ENCODE data around the gene RADIL. TPM values are rescaled to one million over a fixed set of nuclear protein-coding genes. Genes with fewer than 3 reads are reported as not detected.

Gene RADIL
- total and polyA plus RNA-seq, 4 donors: 0.25 to 15.0 (median 7.5) TPM

GRCh38 chr7:4888161-4888560, 4.6 kb upstream of the RADIL start:
- Histone ChIP-seq H3K9me3 (ENCODE audit: control insufficient read depth, low read length) (no peaks in the 10 kb centered on the region), H3K4me1 (ENCODE audit: control insufficient read depth in 1 of 2, insufficient read depth in 2 of 2, low read length in 2 of 2) (peaks cover 0 to 1% of the 10 kb centered on the region in 2 donors), H3K27me3 (ENCODE audit: control insufficient read depth in 1 of 2, insufficient read depth in 2 of 2, low read length in 1 of 2) (no peaks in the 10 kb centered on the region), H3K27ac (ENCODE audit: low read depth in 1 of 2, low read length in 2 of 2) (no peak overlapping the region), H3K4me3 (ENCODE audit: low read length in 2 of 2) (no peak overlapping the region), H3K36me3 (ENCODE audit: control insufficient read depth in 1 of 2, insufficient read depth in 2 of 2, low read length in 1 of 2) (no peaks in the 10 kb centered on the region)
- intact Hi-C loops (cut with DNase I): no loop called here
- ATAC-seq (ENCODE audit: low FRiP score) (no peak), DNase-seq (no peak)
- 27 to 39% methylated on average over 3 of the region's 3 CpGs for WGBS, 2 donors

GRCh38 chr7:4886671-4887070, 3.2 kb upstream of the RADIL start:
- WGBS, 2 donors: 74 to 82% methylated on average over 1 of the region's 1 CpG
- peaks cover 0 to 1% of the 10 kb centered on the region in 2 donors for H3K4me1 ChIP-seq (ENCODE audit: control insufficient read depth in 1 of 2, insufficient read depth in 2 of 2, low read length in 2 of 2)
- H3K27me3 ChIP-seq (ENCODE audit: control insufficient read depth in 1 of 2, insufficient read depth in 2 of 2, low read length in 1 of 2): no peaks in the 10 kb centered on the region
- no peaks in the 10 kb centered on the region for H3K36me3 ChIP-seq (ENCODE audit: control insufficient read depth in 1 of 2, insufficient read depth in 2 of 2, low read length in 1 of 2)
- no peak overlapping the region for H3K27ac ChIP-seq (ENCODE audit: low read depth in 1 of 2, low read length in 2 of 2)
- ATAC-seq (ENCODE audit: low FRiP score) (no peak), DNase-seq (no peak)
- intact Hi-C loops (cut with DNase I): no loop called here
- no peak overlapping the region for H3K4me3 ChIP-seq (ENCODE audit: low read length in 2 of 2)
- no peaks in the 10 kb centered on the region for H3K9me3 ChIP-seq (ENCODE audit: control insufficient read depth, low read length)

GRCh38 chr7:4885317-4885807, 1.8 kb upstream of the RADIL start:
- H3K4me3 ChIP-seq (ENCODE audit: low read length in 2 of 2): no peak overlapping the region
- ATAC-seq (ENCODE audit: low FRiP score): no peak
- H3K9me3 ChIP-seq (ENCODE audit: control insufficient read depth, low read length): no peaks in the 10 kb centered on the region
- no peak for DNase-seq
- H3K27me3 ChIP-seq (ENCODE audit: control insufficient read depth in 1 of 2, insufficient read depth in 2 of 2, low read length in 1 of 2): no peaks in the 10 kb centered on the region
- WGBS, 2 donors: 94 to 95% methylated on average over 7 of the region's 7 CpGs
- intact Hi-C loops (cut with DNase I): no loop called here
- H3K27ac ChIP-seq (ENCODE audit: low read depth in 1 of 2, low read length in 2 of 2): no peak overlapping the region
- no peaks in the 10 kb centered on the region for H3K36me3 ChIP-seq (ENCODE audit: control insufficient read depth in 1 of 2, insufficient read depth in 2 of 2, low read length in 1 of 2)
- H3K4me1 ChIP-seq (ENCODE audit: control insufficient read depth in 1 of 2, insufficient read depth in 2 of 2, low read length in 2 of 2): peaks cover 0 to 1% of the 10 kb centered on the region in 2 donors

- Histone ChIP-seq H3K9me3 (ENCODE audit: control insufficient read depth, low read length) (no peaks in the 10 kb centered on the region), H3K27ac (ENCODE audit: low read depth in 1 of 2, low read length in 2 of 2) (no peak overlapping the region), H3K36me3 (ENCODE audit: control insufficient read depth in 1 of 2, insufficient read depth in 2 of 2, low read length in 1 of 2) (no peaks in the 10 kb centered on the region), H3K4me3 (ENCODE audit: low read length in 2 of 2) (no peak overlapping the region), H3K4me1 (ENCODE audit: control insufficient read depth in 1 of 2, insufficient read depth in 2 of 2, low read length in 2 of 2) (peaks cover 0 to 1% of the 10 kb centered on the region in 2 donors), H3K27me3 (ENCODE audit: control insufficient read depth in 1 of 2, insufficient read depth in 2 of 2, low read length in 1 of 2) (no peaks in the 10 kb centered on the region)
- intact Hi-C loops (cut with DNase I): loop anchor here in 1 of 2 donors (5.0 kb wide), 1 partner anchor 87 kb away; no protein-coding TSS in a partner anchor
- no peak for ATAC-seq (ENCODE audit: low FRiP score)
- WGBS, 2 donors: 72% methylated on average over 10 of the region's 10 CpGs
- peak in 1 of 2 donors; percentile 30 for DNase-seq
Measured at GRCh38 chr7:4884164-4884563, 648 bp upstream of the RADIL start.

- peak; percentile 0 for ATAC-seq (ENCODE audit: low FRiP score)
- intact Hi-C loops (cut with DNase I): loop anchor here (2.0 to 5.0 kb wide), 2 partner anchors 84 to 86 kb away; no protein-coding TSS in a partner anchor
- no peaks in the 10 kb centered on the region for H3K36me3 ChIP-seq (ENCODE audit: control insufficient read depth in 1 of 2, insufficient read depth in 2 of 2, low read length in 1 of 2)
Measured at GRCh38 chr7:4883033-4883371, 514 bp downstream of the RADIL start.

GRCh38 chr7:4882169-4883032, 1.1 kb downstream of the RADIL start:
- H3K9me3 ChIP-seq (ENCODE audit: control insufficient read depth, low read length): no peaks in the 10 kb centered on the region
- intact Hi-C loops (cut with DNase I): loop anchor here (2.0 to 5.0 kb wide), 2 partner anchors 84 to 85 kb away; no protein-coding TSS in a partner anchor
- DNase-seq (peak; percentile 83 to 89), ATAC-seq (ENCODE audit: low FRiP score) (peak; percentile 79)
- no peaks in the 10 kb centered on the region for H3K27me3 ChIP-seq (ENCODE audit: control insufficient read depth in 1 of 2, insufficient read depth in 2 of 2, low read length in 1 of 2)
- H3K27ac ChIP-seq (ENCODE audit: low read depth in 1 of 2, low read length in 2 of 2): peak overlapping the region; percentile 29 to 39
- peak overlapping the region; percentile 74 to 85 for H3K4me3 ChIP-seq (ENCODE audit: low read length in 2 of 2)
- no peaks in the 10 kb centered on the region for H3K36me3 ChIP-seq (ENCODE audit: control insufficient read depth in 1 of 2, insufficient read depth in 2 of 2, low read length in 1 of 2)
- H3K4me1 ChIP-seq (ENCODE audit: control insufficient read depth in 1 of 2, insufficient read depth in 2 of 2, low read length in 2 of 2): peaks cover 0 to 1% of the 10 kb centered on the region in 2 donors
- WGBS, 2 donors: 1% methylated on average over 35 of the region's 35 CpGs

More at GRCh38 chr7:4883033-4883371, 514 bp downstream of the RADIL start:
- 1% methylated on average over 25 to 36 of the region's 36 CpGs for WGBS, 2 donors
- Histone ChIP-seq H3K27me3 (ENCODE audit: control insufficient read depth in 1 of 2, insufficient read depth in 2 of 2, low read length in 1 of 2) (no peaks in the 10 kb centered on the region), H3K4me1 (ENCODE audit: control insufficient read depth in 1 of 2, insufficient read depth in 2 of 2, low read length in 2 of 2) (peaks cover 0 to 1% of the 10 kb centered on the region in 2 donors), H3K9me3 (ENCODE audit: control insufficient read depth, low read length) (no peaks in the 10 kb centered on the region), H3K27ac (ENCODE audit: low read depth in 1 of 2, low read length in 2 of 2) (peak overlapping the region in 1 of 2 donors; percentile 11), H3K4me3 (ENCODE audit: low read length in 2 of 2) (peak overlapping the region; percentile 74 to 85)
- peak in 1 of 2 donors; percentile 76 for DNase-seq

GRCh38 chr7:4880218-4880617, 3.3 kb downstream of the RADIL start:
- Histone ChIP-seq H3K4me1 (ENCODE audit: control insufficient read depth in 1 of 2, insufficient read depth in 2 of 2, low read length in 2 of 2) (peaks cover 0 to 1% of the 10 kb centered on the region in 2 donors), H3K27me3 (ENCODE audit: control insufficient read depth in 1 of 2, insufficient read depth in 2 of 2, low read length in 1 of 2) (no peaks in the 10 kb centered on the region), H3K9me3 (ENCODE audit: control insufficient read depth, low read length) (no peaks in the 10 kb centered on the region), H3K36me3 (ENCODE audit: control insufficient read depth in 1 of 2, insufficient read depth in 2 of 2, low read length in 1 of 2) (no peaks in the 10 kb centered on the region), H3K4me3 (ENCODE audit: low read length in 2 of 2) (no peak overlapping the region), H3K27ac (ENCODE audit: low read depth in 1 of 2, low read length in 2 of 2) (no peak overlapping the region)
- DNase-seq: peak in 1 of 2 donors; percentile 62
- ATAC-seq (ENCODE audit: low FRiP score): no peak
- WGBS, 2 donors: 81 to 85% methylated on average over 10 of the region's 10 CpGs
- intact Hi-C loops (cut with DNase I): loop anchor here in 1 of 2 donors (5.0 kb wide), 1 partner anchor 83 kb away; no protein-coding TSS in a partner anchor

GRCh38 chr7:4879396-4880081, 4.0 kb downstream of the RADIL start:
- 83 to 84% methylated on average over 27 of the region's 27 CpGs for WGBS, 2 donors
- Histone ChIP-seq H3K27me3 (ENCODE audit: control insufficient read depth in 1 of 2, insufficient read depth in 2 of 2, low read length in 1 of 2) (no peaks in the 10 kb centered on the region), H3K4me3 (ENCODE audit: low read length in 2 of 2) (no peak overlapping the region), H3K4me1 (ENCODE audit: control insufficient read depth in 1 of 2, insufficient read depth in 2 of 2, low read length in 2 of 2) (peaks cover 0 to 1% of the 10 kb centered on the region in 2 donors), H3K9me3 (ENCODE audit: control insufficient read depth, low read length) (no peaks in the 10 kb centered on the region), H3K36me3 (ENCODE audit: control insufficient read depth in 1 of 2, insufficient read depth in 2 of 2, low read length in 1 of 2) (no peaks in the 10 kb centered on the region), H3K27ac (ENCODE audit: low read depth in 1 of 2, low read length in 2 of 2) (no peak overlapping the region)
- DNase-seq (peak in 1 of 2 donors; percentile 70), ATAC-seq (ENCODE audit: low FRiP score) (no peak)
- intact Hi-C loops (cut with DNase I): loop anchor here in 1 of 2 donors (5.0 kb wide), 1 partner anchor 82 kb away; no protein-coding TSS in a partner anchor

Measured in aorta (tissue), 5 donors.